ENCODE data around the gene TRAPPC12.

TRAPPC12 gene

GRCh38 chr2:3483986-3484960 lies 104.8 kb downstream of the TRAPPC12 start:
- Histone ChIP-seq H3K9ac (no peak overlapping the region), H4K20me1 (peaks cover 0 to 38% (median 0%) of the 10 kb centered on the region in 11 experiments; a peak in 8 of 22 replicates), H3K9me3 (replicated peaks in 1 of 11) (peaks cover 0 to 12% (median 4%) of the 10 kb centered on the region in 11 experiments; a peak in 7 of 22 replicates), H3K36me3 (peaks cover 5 to 15% (median 10%) of the 10 kb centered on the region in 11 experiments), H3K27ac (no peak overlapping the region), H3K4me2 (no peak overlapping the region), H3K27me3 (no peaks in the 10 kb centered on the region), H3K4me3 (no peak overlapping the region), H3K4me1 (peaks cover 6 to 64% (median 60%) of the 10 kb centered on the region in 10 experiments)
- TF ChIP-seq Cebpa-rat (IDR thresholded peaks at IDR 0.05): no peak

- Histone ChIP-seq H3K36me3 (peaks cover 0 to 9% (median 5%) of the 10 kb centered on the region in 11 experiments; a peak in 6 of 22 replicates), H3K4me3 (no peak overlapping the region), H3K27ac (no peak overlapping the region), H3K4me2 (no peak overlapping the region), H4K20me1 (peaks cover 0 to 47% (median 0%) of the 10 kb centered on the region in 11 experiments; a peak in 8 of 22 replicates), H3K4me1 (peaks cover 2 to 64% (median 60%) of the 10 kb centered on the region in 10 experiments; a peak in 19 of 20 replicates), H3K9me3 (replicated peaks in 1 of 11) (peaks cover 0 to 12% (median 0%) of the 10 kb centered on the region in 11 experiments; a peak in 6 of 22 replicates), H3K9ac (no peak overlapping the region), H3K27me3 (no peaks in the 10 kb centered on the region)
- no peak for TF ChIP-seq Cebpa-rat (IDR thresholded peaks at IDR 0.05)
Measured at GRCh38 chr2:3485166-3485565, 105.7 kb downstream of the TRAPPC12 start.

GRCh38 chr2:3486047-3487027 lies 106.8 kb downstream of the TRAPPC12 start:
- Histone ChIP-seq H3K27me3 (no peaks in the 10 kb centered on the region), H3K36me3 (peaks cover 0 to 9% (median 5%) of the 10 kb centered on the region in 11 experiments; a peak in 6 of 22 replicates), H4K20me1 (peaks cover 0 to 53% (median under 1%) of the 10 kb centered on the region in 11 experiments; a peak in 8 of 22 replicates), H3K27ac (no peak overlapping the region), H3K9ac (no peak overlapping the region), H3K4me1 (peaks cover 14 to 64% (median 60%) of the 10 kb centered on the region in 10 experiments), H3K9me3 (replicated peaks in 1 of 11) (peaks cover 0 to 12% (median 0%) of the 10 kb centered on the region in 11 experiments; a peak in 6 of 22 replicates), H3K4me3 (no peak overlapping the region), H3K4me2 (peak overlapping the region in 4 of 11 experiments; percentile 14 to 87 (median 82); a peak in 4 of 22 replicates)
- no peak for TF ChIP-seq Cebpa-rat (IDR thresholded peaks at IDR 0.05)

GRCh38 chr2:3487028-3487425 lies 107.5 kb downstream of the TRAPPC12 start:
- Histone ChIP-seq H3K9ac (no peak overlapping the region), H3K27ac (no peak overlapping the region), H4K20me1 (peaks cover 0 to 56% (median 2%) of the 10 kb centered on the region in 11 experiments; a peak in 8 of 22 replicates), H3K36me3 (peaks cover 0 to 9% (median 5%) of the 10 kb centered on the region in 11 experiments; a peak in 6 of 22 replicates), H3K4me1 (peaks cover 18 to 64% (median 59%) of the 10 kb centered on the region in 10 experiments), H3K9me3 (replicated peaks in 1 of 11) (peaks cover 0 to 12% (median 0%) of the 10 kb centered on the region in 11 experiments; a peak in 6 of 22 replicates), H3K4me2 (peak overlapping the region in 10 of 11 experiments; percentile 14 to 87 (median 69); a peak in 18 of 22 replicates), H3K27me3 (no peaks in the 10 kb centered on the region), H3K4me3 (no peak overlapping the region)
- no peak for TF ChIP-seq Cebpa-rat (IDR thresholded peaks at IDR 0.05)

GRCh38 chr2:3487432-3487831 lies 107.9 kb downstream of the TRAPPC12 start:
- Histone ChIP-seq H3K27me3 (no peaks in the 10 kb centered on the region), H3K4me3 (no peak overlapping the region), H4K20me1 (peaks cover 0 to 52% (median under 1%) of the 10 kb centered on the region in 11 experiments; a peak in 9 of 22 replicates), H3K36me3 (peaks cover 0 to 9% (median 5%) of the 10 kb centered on the region in 11 experiments; a peak in 6 of 22 replicates), H3K9ac (no peak overlapping the region), H3K4me2 (peak overlapping the region in 10 of 11 experiments; percentile 14 to 87 (median 69); a peak in 18 of 22 replicates), H3K4me1 (peaks cover 18 to 63% (median 55%) of the 10 kb centered on the region in 10 experiments), H3K9me3 (replicated peaks in 1 of 11) (peaks cover 0 to 12% (median 0%) of the 10 kb centered on the region in 11 experiments; a peak in 6 of 22 replicates), H3K27ac (no peak overlapping the region)
- no peak for TF ChIP-seq Cebpa-rat (IDR thresholded peaks at IDR 0.05)

GRCh38 chr2:3488061-3488531 lies 108.6 kb downstream of the TRAPPC12 start:
- Histone ChIP-seq H3K36me3 (peaks cover 0 to 9% (median 5%) of the 10 kb centered on the region in 11 experiments; a peak in 6 of 22 replicates), H3K4me2 (peak overlapping the region in 8 of 11 experiments; percentile 59 to 87 (median 76); a peak in 15 of 22 replicates), H3K4me1 (peaks cover 18 to 57% (median 52%) of the 10 kb centered on the region in 10 experiments), H3K9ac (no peak overlapping the region), H3K27ac (no peak overlapping the region), H3K27me3 (no peaks in the 10 kb centered on the region), H3K4me3 (no peak overlapping the region), H4K20me1 (peaks cover 0 to 50% (median 0%) of the 10 kb centered on the region in 11 experiments; a peak in 7 of 22 replicates), H3K9me3 (replicated peaks in 1 of 11) (peaks cover 0 to 12% (median 0%) of the 10 kb centered on the region in 11 experiments; a peak in 6 of 22 replicates)
- TF ChIP-seq Cebpa-rat (IDR thresholded peaks at IDR 0.05): no peak

GRCh38 chr2:3488855-3489763 lies 109.6 kb downstream of the TRAPPC12 start:
- peaks cover 18 to 57% (median 52%) of the 10 kb centered on the region in 10 experiments for H3K4me1 ChIP-seq
- H3K4me3 ChIP-seq: no peak overlapping the region
- H3K36me3 ChIP-seq: peaks cover 0 to 9% (median 5%) of the 10 kb centered on the region in 11 experiments; a peak in 6 of 22 replicates
- H4K20me1 ChIP-seq: peaks cover 0 to 48% (median 0%) of the 10 kb centered on the region in 11 experiments; a peak in 6 of 22 replicates
- TF ChIP-seq Cebpa-rat (IDR thresholded peaks at IDR 0.05): no peak
- peak overlapping the region in 5 of 11 experiments; percentile 3 to 33 (median 24); a peak in 4 of 22 replicates for H3K9ac ChIP-seq
- peak overlapping the region in 9 of 11 experiments; percentile 44 to 87 (median 80); a peak in 18 of 22 replicates for H3K4me2 ChIP-seq
- no peaks in the 10 kb centered on the region for H3K27me3 ChIP-seq
- peaks cover 0 to 12% (median 0%) of the 10 kb centered on the region in 11 experiments; a peak in 6 of 22 replicates for H3K9me3 ChIP-seq (replicated peaks in 1 of 11)
- H3K27ac ChIP-seq: no peak overlapping the region

Data from BLaER1 treated with 17β-estradiol and CSF1 and Interleukin-3, amounts not matched to agents 10 nM and 100 nM (cell line).